ENCODE measurements around the gene PTPRM. TPM values are rescaled to one million over a fixed set of nuclear protein-coding genes. Genes with fewer than 3 reads are reported as not detected.
"Not testable (repeated sequence)": the region's sequence is repeated elsewhere in the genome, so short reads cannot be mapped to it uniquely, and the experiment has no call there.

Gene PTPRM
- total and polyA plus RNA-seq, 2 of the 8 experiments (the other 6 are each of a cell fraction or from before 2014, with no cell fraction given) = 4.1 to 7.0 TPM

GRCh38 chr18:8446936-8447335 lies 879.8 kb downstream of the PTPRM start:
- CTCF ChIA-PET (ENCODE audit: partially characterized antibody) = interaction anchor here (7.6 kb wide), 1 partner anchor 34 kb away, joined by 67 read pairs; no protein-coding TSS in a partner anchor

More at GRCh38 chr18:8446936-8447335, 879.8 kb downstream of the PTPRM start:
- H2BK5ac ChIP-seq (ENCODE audit: low read depth, low read length); POLR2A ChIA-PET (ENCODE audit: partially characterized antibody); H3K79me1 ChIP-seq (ENCODE audit: low read depth, low read length); H4K8ac ChIP-seq (ENCODE audit: extremely low read depth, insufficient read depth, low read length); H4K91ac ChIP-seq (replicated peaks; ENCODE audit: insufficient read length, low read length); H3K4me2 ChIP-seq (ENCODE audit: insufficient read depth in 1 of 2, low read depth in 2 of 2, low read length in 2 of 2); H3K9me3 ChIP-seq (ENCODE audit: insufficient read depth in 2 of 2, low read depth in 1 of 2, low read length in 1 of 2); H4K20me1 ChIP-seq (replicated peaks in 1 of 2; ENCODE audit: control insufficient read depth in 1 of 2, insufficient read depth in 2 of 2, low read length in 2 of 2); H2BK20ac ChIP-seq (ENCODE audit: low read length); DNase-seq (ENCODE audit: low read depth in 1 of 2, low spot score in 2 of 2); H3K14ac ChIP-seq (ENCODE audit: insufficient read length); H2BK12ac ChIP-seq (ENCODE audit: low read depth, low read length); H3K9ac ChIP-seq (replicated peaks in 1 of 4; ENCODE audit: extremely low read depth in 1 of 4, low read depth in 3 of 4, low read length in 3 of 4); H3K4me1 ChIP-seq (replicated peaks in 1 of 4; ENCODE audit: control insufficient read depth in 3 of 4, insufficient read depth in 4 of 4, low read length in 3 of 4); H3K4me3 ChIP-seq (ENCODE audit: extremely low read depth in 1 of 4, insufficient read depth in 2 of 4, low read depth in 3 of 4, low read length in 4 of 4); H2AFZ ChIP-seq (ENCODE audit: low read length); H3K18ac ChIP-seq (ENCODE audit: extremely low read depth, low read length); H3K27me3 ChIP-seq (replicated peaks in 1 of 4; ENCODE audit: control insufficient read depth in 3 of 4, extremely low read depth in 1 of 4, insufficient read depth in 3 of 4, low read length in 3 of 4); H2AK5ac ChIP-seq (ENCODE audit: low read depth, low read length); H4K5ac ChIP-seq (ENCODE audit: insufficient read length, low read depth, low read length); H3K23ac ChIP-seq (ENCODE audit: insufficient read length); H3K36me3 ChIP-seq (ENCODE audit: control insufficient read depth in 2 of 4, insufficient read depth in 4 of 4, low read length in 3 of 4); H3K27ac ChIP-seq (ENCODE audit: low read depth, low read length); H2BK15ac ChIP-seq (ENCODE audit: low read length); FAIRE-seq; H3K23me2 ChIP-seq (ENCODE audit: low read depth, low read length); H3K79me2 ChIP-seq (ENCODE audit: control insufficient read depth in 1 of 2, insufficient read depth in 2 of 2, low read length in 2 of 2); H3K4ac ChIP-seq (replicated peaks; ENCODE audit: insufficient read length, low read depth, low read length); H2BK120ac ChIP-seq (replicated peaks; ENCODE audit: low read depth, low read length); H3K56ac ChIP-seq (replicated peaks; ENCODE audit: insufficient read length, low read depth, low read length): not testable (repeated sequence)
- WGBS, 2 experiments (ENCODE audit: extremely low coverage in 1 of 2, insufficient coverage in 1 of 2, insufficient read length in 1 of 2, insufficient replicate concordance in 2 of 2, low coverage in 1 of 2, low lambda C conversion rate in 2 of 2, missing lambda C conversion rate in 1 of 2) = 75% methylated on average over 5 of the region's 5 CpGs; no CpG with 5 or more reads in 1 of the 2 experiments
